Pancreas (tissue), 10 donors: ENCODE measurements around the gene ABTB2. TPM values are rescaled to one million over a fixed set of nuclear protein-coding genes. Genes with fewer than 3 reads are reported as not detected.

Experiments used
- ATAC-seq, 4 donors: fragments of 200-7000 bp; cut with Tn5 transposase; one replicate each; pipeline versions ENCODE4 v1.8.0 to v1.9.1; 2020; ENCODE audit warnings: mild to moderate bottlenecking in 4 of 4, moderate library complexity in 4 of 4
- DNase-seq, 6 donors: peaks; one replicate each; pipeline ENCODE4 v3.0.0-alpha.2; 2020
- FAIRE-seq: peaks from 2 replicates; lab custom pipeline; 2012; peaks lifted over from hg19 to GRCh38; lab: Jason Lieb, UNC
- H3K27ac ChIP-seq, 4 donors: fragments of 200-600 bp; sonication (generic); 1 replicate in 3 of 4; 2 replicates in 1 of 4; pipeline versions ENCODE4 v1.5.0 to v1.8.0; 2020
- H3K27me3 ChIP-seq, 4 donors: fragments of 200-600 bp; one replicate each; pipeline ENCODE4 v1.8.0; 2021
- H3K36me3 ChIP-seq, 3 donors: fragments of 200-600 bp; sonication (generic) in 1 of 3; one replicate each; pipeline versions ENCODE4 v1.5.0 to v1.8.0; 2020 to 2021
- H3K4me1 ChIP-seq, 3 donors: fragments of 200-600 bp; one replicate each; pipeline ENCODE4 v1.8.0; 2021
- H3K4me3 ChIP-seq, 4 donors: fragments of 200-600 bp; sonication (generic) in 2 of 4; one replicate each; pipeline versions ENCODE4 v1.5.0 to v1.8.0; 2020 to 2021
- H3K9me3 ChIP-seq, 4 donors: fragments of 200-600 bp; one replicate each; pipeline ENCODE4 v1.8.0; 2021
- WGBS, 2 donors: extraction: QIAGEN DNeasy Blood & Tissue Kit; methylation state at CpG; one replicate each; pipeline ENCODE4 v1.1.7; 2013; 5-methylcytosine and 5-hydroxymethylcytosine counted together
- intact Hi-C, 3 donors: fragments of 100-400 bp; cut with DNase I; formaldehyde crosslinking; loops; one replicate each; pipeline versions ENCODE4 v1.11.1 to v1.14.2; 2022
- polyA plus RNA-seq, 2 donors: library from polyadenylated mRNA; stranded (reverse); fragments of 200-250 nt; gene quantifications; one replicate each; pipeline ENCODE4 v1.2.3, GENCODE V29; 2013
- total RNA-seq, 6 donors: library from RNA; stranded (reverse); fragmentation: NEBNext Ultra II Directional in 4 of 6; extraction: Animal tissue kit (Norgen Biotek cat#: 25700) in 4 of 6; gene quantifications; one replicate each; pipeline versions ENCODE4 v1.2.1 to v1.2.4, GENCODE V29; 2021 to 2023
- TF ChIP-seq, protein P1 (sequence below), 4 donors: fragments of 200-600 bp; sonication (generic) in 3 of 4; IDR thresholded peaks; one replicate each; pipeline versions ENCODE4 v1.5.0 to v1.8.0; 2021; ENCODE audit warnings: antibody characterized with exemption in 4 of 4
- donor health status: healthy with polysubstance abuse.
- donor health status: DM: no; HTN: no; CAD: no; lungs with moderate emphysema.
- donor health status: DM: no; HTN: no; CAD: no.
- donor health status: control.
- donor health status: control.
- donor health status: Bipolar disorder and iron deficiency.
- donor health status: DM: yes; HTN: yes; CAD: no.
- donor health status: DM: no; HTN: no; CAD: no.
- donor health status: DM: no; HTN: no; CAD: no.
- donor health status: DM: yes; HTN: yes; CAD: no.

ABTB2 gene
- total and polyA plus RNA-seq, 8 donors, result 0.63 to 4.4 (median 1.9) TPM

DNA sequence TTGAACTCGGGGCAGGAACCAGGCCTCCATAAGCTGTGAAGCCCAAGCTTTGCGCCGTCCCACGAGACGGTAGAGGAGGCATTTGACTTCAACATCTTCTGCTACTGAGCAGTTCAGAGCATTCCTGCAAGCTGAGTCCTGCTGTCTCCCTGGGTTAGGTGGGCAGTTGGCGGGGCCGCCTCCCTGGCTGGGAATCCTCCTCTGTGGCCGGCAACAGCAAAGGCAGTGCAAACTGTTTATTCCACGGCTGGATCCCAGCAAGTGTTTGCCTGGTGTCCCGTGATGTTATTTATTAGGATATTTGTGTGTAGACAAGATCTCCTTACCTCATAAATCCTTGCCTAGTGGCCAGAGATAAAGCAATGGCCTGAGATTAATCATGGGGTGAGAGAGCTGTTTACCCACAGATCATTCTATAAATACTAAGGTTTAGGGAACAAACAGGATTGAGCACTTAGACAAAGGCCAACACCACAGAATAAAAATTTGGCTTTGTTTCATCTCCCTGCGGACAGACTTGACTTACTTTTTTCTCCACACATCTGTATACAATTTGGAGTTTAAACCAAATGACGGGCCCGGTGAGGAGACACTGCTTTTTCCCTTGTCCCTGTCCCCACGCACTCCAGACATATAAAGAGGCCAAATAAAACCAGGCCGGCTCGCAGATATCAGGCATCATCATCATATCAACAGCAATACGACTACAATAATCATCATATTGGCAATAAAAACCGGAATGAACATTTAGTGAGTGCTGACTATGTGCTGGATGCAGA, 189.0 kb downstream of the ABTB2 start:
- H3K4me1 ChIP-seq, result no peaks in the 10 kb centered on the region
- FAIRE-seq, result no peak
- intact Hi-C loops, result loop anchor here in 1 of 3 donors (10.0 kb wide), 1 partner anchor 164 kb away; no protein-coding TSS in a partner anchor
- H3K27me3 ChIP-seq, result no peaks in the 10 kb centered on the region
- no peak overlapping the region for H3K27ac ChIP-seq
- H3K4me3 ChIP-seq, result no peak overlapping the region
- ATAC-seq, result no peak
- H3K9me3 ChIP-seq, result no peaks in the 10 kb centered on the region
- no peak for DNase-seq
- TF ChIP-seq, protein P1, sequence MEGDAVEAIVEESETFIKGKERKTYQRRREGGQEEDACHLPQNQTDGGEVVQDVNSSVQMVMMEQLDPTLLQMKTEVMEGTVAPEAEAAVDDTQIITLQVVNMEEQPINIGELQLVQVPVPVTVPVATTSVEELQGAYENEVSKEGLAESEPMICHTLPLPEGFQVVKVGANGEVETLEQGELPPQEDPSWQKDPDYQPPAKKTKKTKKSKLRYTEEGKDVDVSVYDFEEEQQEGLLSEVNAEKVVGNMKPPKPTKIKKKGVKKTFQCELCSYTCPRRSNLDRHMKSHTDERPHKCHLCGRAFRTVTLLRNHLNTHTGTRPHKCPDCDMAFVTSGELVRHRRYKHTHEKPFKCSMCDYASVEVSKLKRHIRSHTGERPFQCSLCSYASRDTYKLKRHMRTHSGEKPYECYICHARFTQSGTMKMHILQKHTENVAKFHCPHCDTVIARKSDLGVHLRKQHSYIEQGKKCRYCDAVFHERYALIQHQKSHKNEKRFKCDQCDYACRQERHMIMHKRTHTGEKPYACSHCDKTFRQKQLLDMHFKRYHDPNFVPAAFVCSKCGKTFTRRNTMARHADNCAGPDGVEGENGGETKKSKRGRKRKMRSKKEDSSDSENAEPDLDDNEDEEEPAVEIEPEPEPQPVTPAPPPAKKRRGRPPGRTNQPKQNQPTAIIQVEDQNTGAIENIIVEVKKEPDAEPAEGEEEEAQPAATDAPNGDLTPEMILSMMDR (IDR thresholded peaks at IDR 0.05), result no peak
- 76 to 84% methylated on average over 18 of the region's 18 CpGs for WGBS, 2 donors
- no peaks in the 10 kb centered on the region for H3K36me3 ChIP-seq

GRCh38 chr11:34167961-34168360, 189.8 kb downstream of the ABTB2 start:
- intact Hi-C loops, result loop anchor here in 1 of 3 donors (10.0 kb wide), 1 partner anchor 163 kb away; no protein-coding TSS in a partner anchor
- 82 to 91% methylated on average over 9 of the region's 9 CpGs for WGBS, 2 donors
- H3K27ac ChIP-seq, result no peak overlapping the region

GRCh38 chr11:34166806-34167740, 190.7 kb downstream of the ABTB2 start:
- 94 to 96% methylated on average over 16 of the region's 16 CpGs for WGBS, 2 donors
- no peak overlapping the region for H3K4me3 ChIP-seq
- no peak for ATAC-seq
- TF ChIP-seq, protein P1 (IDR thresholded peaks at IDR 0.05), result no peak
- intact Hi-C loops, result loop anchor here in 1 of 3 donors (10.0 kb wide), 1 partner anchor 162 kb away; no protein-coding TSS in a partner anchor
- no peaks in the 10 kb centered on the region for H3K36me3 ChIP-seq
- no peak for FAIRE-seq
- no peak overlapping the region for H3K27ac ChIP-seq
- no peaks in the 10 kb centered on the region for H3K9me3 ChIP-seq
- no peaks in the 10 kb centered on the region for H3K27me3 ChIP-seq
- no peaks in the 10 kb centered on the region for H3K4me1 ChIP-seq
- DNase-seq, result no peak

More at GRCh38 chr11:34167961-34168360, 189.8 kb downstream of the ABTB2 start:
- DNase-seq (no peak), ATAC-seq (no peak), FAIRE-seq (no peak)
- Histone ChIP-seq H3K9me3 (no peaks in the 10 kb centered on the region), H3K27me3 (no peaks in the 10 kb centered on the region), H3K4me1 (no peaks in the 10 kb centered on the region), H3K4me3 (no peak overlapping the region), H3K36me3 (no peaks in the 10 kb centered on the region)
- TF ChIP-seq, protein P1 (IDR thresholded peaks at IDR 0.05), result no peak

DNA sequence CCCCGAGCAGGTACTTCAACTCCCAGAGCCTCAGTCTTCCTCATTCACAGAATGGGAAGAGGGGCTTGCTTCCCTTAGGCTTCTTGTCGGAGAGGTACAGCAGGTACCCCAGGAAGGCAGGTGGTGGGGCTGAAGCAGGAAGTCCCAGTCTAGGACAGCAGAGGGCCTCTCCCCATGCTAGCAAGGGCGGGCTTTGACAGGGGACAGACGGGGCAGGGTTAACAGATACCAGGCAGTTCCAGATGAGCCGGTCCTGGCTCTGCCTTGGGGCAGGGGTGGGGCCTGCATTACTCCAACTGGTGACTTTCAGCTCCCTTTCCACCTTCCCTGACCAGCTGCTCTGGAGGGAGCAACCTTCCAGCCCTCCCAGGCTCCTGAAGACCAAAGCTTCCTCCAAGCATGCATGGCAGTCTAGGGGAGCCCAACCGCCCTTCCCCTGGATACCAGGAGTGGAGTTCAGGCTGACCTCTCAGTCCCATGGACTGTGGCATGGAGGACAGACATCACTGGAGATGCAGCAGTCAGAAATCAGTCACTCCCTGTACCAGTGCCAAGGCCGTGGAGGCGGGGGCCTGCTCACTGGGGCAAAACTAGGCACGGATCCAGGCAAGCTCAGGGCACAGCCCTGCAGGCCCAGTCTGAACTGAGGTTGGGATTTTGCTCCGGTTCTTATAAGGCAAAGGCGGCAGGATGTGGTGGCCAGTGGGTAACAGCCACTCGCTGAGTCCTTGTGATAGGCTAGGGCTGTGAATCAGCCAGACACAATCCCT, 191.8 kb downstream of the ABTB2 start:
- H3K36me3 ChIP-seq, result no peaks in the 10 kb centered on the region
- ATAC-seq, result no peak
- intact Hi-C loops, result loop anchor here in 1 of 3 donors (10.0 kb wide), 1 partner anchor 161 kb away; no protein-coding TSS in a partner anchor
- no peaks in the 10 kb centered on the region for H3K27me3 ChIP-seq
- DNase-seq, result no peak
- H3K4me3 ChIP-seq, result no peak overlapping the region
- TF ChIP-seq, protein P1 (IDR thresholded peaks at IDR 0.05), result no peak
- H3K4me1 ChIP-seq, result no peaks in the 10 kb centered on the region
- no peaks in the 10 kb centered on the region for H3K9me3 ChIP-seq
- no peak for FAIRE-seq
- 79 to 81% methylated on average over 12 of the region's 12 CpGs for WGBS, 2 donors
- H3K27ac ChIP-seq, result no peak overlapping the region
